ENCODE measurements around the gene BCL2A1. TPM values are rescaled to one million over a fixed set of nuclear protein-coding genes. Genes with fewer than 3 reads are reported as not detected.

Gene BCL2A1
- total RNA-seq, 1 experiment from 2014 or later, result 16.9 TPM

DNA sequence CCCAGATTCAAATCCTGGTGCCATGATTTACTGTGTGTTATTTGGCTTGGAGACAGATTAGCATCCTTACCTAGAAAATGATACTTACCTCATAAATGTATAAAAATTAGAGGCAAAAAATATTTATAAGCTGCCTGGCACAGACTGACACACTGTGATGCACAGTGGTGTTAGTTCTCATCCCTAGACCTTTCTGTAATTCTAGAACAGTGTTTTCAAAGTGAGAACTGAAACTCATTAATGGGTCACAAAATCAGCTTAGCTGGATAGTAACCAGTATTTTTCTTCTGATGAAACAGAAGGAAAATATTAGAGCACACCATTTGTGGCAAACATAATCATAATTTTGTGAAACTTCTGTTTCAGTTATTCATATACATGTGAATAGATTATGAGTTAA, 56.3 kb downstream of the BCL2A1 start:
- Histone ChIP-seq H3K79me2 (ENCODE audit: low read length) (no peaks in the 10 kb centered on the region), H3K4me1 (ENCODE audit: insufficient read depth, low read length) (no peaks in the 10 kb centered on the region), H3K36me3 (ENCODE audit: low read depth, low read length) (peaks cover 66% of the 10 kb centered on the region), H3K27ac (ENCODE audit: low read length) (no peak overlapping the region), H3K9me3 (ENCODE audit: low read length) (peaks cover 27% of the 10 kb centered on the region), H2AFZ (ENCODE audit: low read length) (no peak overlapping the region), H3K4me3 (ENCODE audit: low read length) (no peak overlapping the region), H4K20me1 (ENCODE audit: low read length) (no peaks in the 10 kb centered on the region), H3K9me2 (replicated peaks; ENCODE audit: low read length) (no peaks in the 10 kb centered on the region), H3K27me3 (ENCODE audit: low read length) (no peaks in the 10 kb centered on the region), H3K4me2 (ENCODE audit: low read length) (no peak overlapping the region), H3K9ac (ENCODE audit: low read length) (no peak overlapping the region), H3F3A (ENCODE audit: low read length, unreplicated experiment) (no peaks in the 10 kb centered on the region)
- POLR2A ChIA-PET (ENCODE audit: unreplicated experiment), result no interaction called here
- ATAC-seq (no peak), DNase-seq (no peak)
- CTCF ChIA-PET, result no interaction called here
- no TSS peak for BruUV-seq (replicated peaks)
- intact Hi-C loops (cut with micrococcal nuclease), result no loop called here
- TF ChIP-seq CTCF (conservative IDR thresholded peaks at IDR 0.05; ENCODE audit: low read depth, low read length) (no peak), EZH2 (IDR thresholded peaks at IDR 0.05; ENCODE audit: low read length, unreplicated experiment) (no peak), EZH2phosphoT487 (IDR thresholded peaks at IDR 0.05; ENCODE audit: borderline replicate concordance, low read length) (no peak)

Other genes starting within 250 kb of the BCL2A1 start
- gene MTHFS, start 74.2 kb downstream of the BCL2A1 start, total RNA-seq (2014; rRNA removed), result 28.8 and 53.1 TPM in 2 replicates
- gene ZFAND6, start 88.5 kb upstream of the BCL2A1 start, total RNA-seq (2014; rRNA removed), result 50.2 and 96.6 TPM in 2 replicates
- 55.4 and 59.4 TPM in 2 replicates for gene FAH, start 181.8 kb upstream of the BCL2A1 start, total RNA-seq (2014; rRNA removed)